Esophagus muscularis mucosa (tissue), 4 donors: ENCODE data around the gene VWC2. TPM values are rescaled to one million over a fixed set of nuclear protein-coding genes. Genes with fewer than 3 reads are reported as not detected.

Experiments used
- DNase-seq: peaks from one replicate; pipeline ENCODE4 v3.0.0-alpha.2; 2017; ENCODE audit errors: extremely low spot score
- H3K27ac ChIP-seq, 4 donors: fragments of 200-600 bp; sonication (generic); replicated peaks in 1 of 4; 1 replicate in 3 of 4; 2 replicates in 1 of 4; pipeline ENCODE4 v1.5.1; 2016 to 2019; ENCODE audit warnings: mild to moderate bottlenecking in 1 of 4
- H3K27me3 ChIP-seq, 4 donors: fragments of 200-600 bp; sonication (generic); one replicate each; pipeline versions ENCODE4 v1.5.1 to v1.6.0; 2016 to 2019
- H3K36me3 ChIP-seq, 4 donors: fragments of 200-600 bp; sonication (generic); one replicate each; pipeline ENCODE4 v1.5.1; 2016 to 2019
- H3K4me1 ChIP-seq, 4 donors: fragments of 200-600 bp; sonication (generic); one replicate each; pipeline ENCODE4 v1.5.1; 2016 to 2019
- H3K4me3 ChIP-seq, 4 donors: fragments of 200-600 bp; sonication (generic); 1 replicate in 2 of 4; 2 replicates in 2 of 4; pipeline ENCODE4 v1.5.1; 2016 to 2019; ENCODE audit warnings: mild to moderate bottlenecking in 4 of 4, moderate library complexity in 1 of 4
- H3K9me3 ChIP-seq, 4 donors: fragments of 200-600 bp; sonication (generic); 1 replicate in 3 of 4; 2 replicates in 1 of 4; pipeline ENCODE4 v1.5.1; 2016 to 2019
- CTCF ChIP-seq, 3 experiments: fragments of 200-600 bp in 2 of 3; fragments of 450-650 bp in 1 of 3; sonication (generic) in 2 of 3; IDR thresholded peaks; one replicate each; pipeline ENCODE4 v1.5.1; 2017 to 2019; ENCODE audit warnings: antibody characterized with exemption in 3 of 3, mild to moderate bottlenecking in 2 of 3, moderate library complexity in 1 of 3
- EP300 ChIP-seq: sonication (generic); formaldehyde crosslinking; IDR thresholded peaks from one replicate; pipeline ENCODE4 v1.6.1; 2017; ENCODE audit warnings: antibody characterized with exemption
- POLR2A ChIP-seq: fragments of 450-650 bp; IDR thresholded peaks from one replicate; pipeline ENCODE4 v1.6.1; 2017; ENCODE audit warnings: antibody characterized with exemption, moderate library complexity, mild to moderate bottlenecking, low read depth
- POLR2AphosphoS5 ChIP-seq, 2 donors: sonication (generic); formaldehyde crosslinking; IDR thresholded peaks; one replicate each; pipeline ENCODE4 v1.6.1; 2017; ENCODE audit warnings: antibody characterized with exemption in 2 of 2
- WGBS: methylation state at CpG from one replicate; pipeline ENCODE4 v1.1.5; 2018; 5-methylcytosine and 5-hydroxymethylcytosine counted together
- intact Hi-C: fragments of 100-400 bp; cut with DNase I; formaldehyde crosslinking; loops from one replicate; pipeline ENCODE4 v1.15.1; 2023
- total RNA-seq, 4 donors: library from RNA; depleted of rRNA; stranded (reverse); fragments of >200 nt; gene quantifications; one replicate each; pipeline versions ENCODE4 v1.1.0 to v1.2.1, GENCODE V29; 2016

VWC2 gene
- total RNA-seq, 4 donors from 2014 or later = under 0.01 to 0.17 (median 0.06) TPM; not detected in 1

GRCh38 chr7:49931627-49932026, 158.2 kb downstream of the VWC2 start:
- intact Hi-C loops = no loop called here
- 83% methylated on average over 2 of the region's 2 CpGs for WGBS
- no peak for TF ChIP-seq POLR2A
- TF ChIP-seq EP300 = no peak
- TF ChIP-seq POLR2AphosphoS5 (IDR thresholded peaks at IDR 0.05) = no peak
- TF ChIP-seq CTCF (IDR thresholded peaks at IDR 0.05) = no peak
- Histone ChIP-seq H3K27me3 (no peaks in the 10 kb centered on the region), H3K4me1 (no peaks in the 10 kb centered on the region), H3K9me3 (peaks cover 0 to 4% (median 2%) of the 10 kb centered on the region in 4 donors), H3K36me3 (no peaks in the 10 kb centered on the region), H3K4me3 (no peak overlapping the region), H3K27ac (no peak overlapping the region)
- DNase-seq = no peak

DNA sequence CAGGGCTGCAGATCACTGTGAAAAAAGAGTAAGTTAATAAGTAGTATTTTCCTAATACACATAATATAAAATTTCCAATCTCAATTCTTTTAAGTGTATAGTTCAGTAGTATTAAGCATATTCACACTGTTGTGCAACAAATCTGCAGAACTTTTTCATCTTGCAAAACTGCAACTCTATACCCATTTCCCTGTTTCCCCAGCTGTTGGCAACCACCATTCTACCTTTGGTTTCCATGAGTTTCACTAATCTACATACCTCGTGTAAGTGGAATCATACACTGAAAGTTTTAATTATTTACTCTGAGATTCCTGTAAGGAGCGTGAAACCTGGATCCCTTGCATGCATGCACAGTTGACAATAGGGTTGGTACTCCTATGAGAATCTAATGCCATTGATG, 164.2 kb downstream of the VWC2 start:
- Histone ChIP-seq H3K27me3 (no peaks in the 10 kb centered on the region), H3K4me1 (no peaks in the 10 kb centered on the region), H3K36me3 (no peaks in the 10 kb centered on the region), H3K9me3 (peaks cover 0 to 5% (median 2%) of the 10 kb centered on the region in 4 donors), H3K4me3 (no peak overlapping the region), H3K27ac (no peak overlapping the region)
- no peak for TF ChIP-seq POLR2AphosphoS5 (IDR thresholded peaks at IDR 0.05)
- TF ChIP-seq CTCF (IDR thresholded peaks at IDR 0.05) = no peak
- TF ChIP-seq POLR2A = no peak
- no peak for TF ChIP-seq EP300
- DNase-seq = no peak
- 68% methylated on average over 2 of the region's 2 CpGs for WGBS
- intact Hi-C loops = no loop called here
